ENCODE data around the gene LEF1.

LEF1 gene

GRCh38 chr4:108146819-108147218, 21.9 kb downstream of the LEF1 start:
- no peak for DNase-seq

DNA sequence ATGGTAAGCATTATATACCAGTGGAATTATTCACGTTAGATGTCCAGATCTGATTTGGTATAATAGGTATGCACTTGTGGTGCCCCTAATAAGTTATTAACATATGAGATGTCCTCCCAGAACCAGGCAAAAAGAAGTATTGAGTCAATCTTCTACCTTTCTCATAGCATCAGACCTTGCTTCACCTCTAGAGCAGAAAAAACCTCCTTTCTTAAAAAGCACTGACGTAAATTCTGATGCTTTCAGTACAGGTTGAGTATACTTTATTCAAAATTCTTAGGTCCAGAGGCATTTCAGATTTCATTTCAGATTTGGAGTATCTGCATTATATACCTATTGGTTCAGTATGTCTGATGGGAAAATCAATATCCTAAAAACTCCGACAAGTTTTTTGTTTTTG, 22.4 kb downstream of the LEF1 start:
- no peak for DNase-seq

DNA sequence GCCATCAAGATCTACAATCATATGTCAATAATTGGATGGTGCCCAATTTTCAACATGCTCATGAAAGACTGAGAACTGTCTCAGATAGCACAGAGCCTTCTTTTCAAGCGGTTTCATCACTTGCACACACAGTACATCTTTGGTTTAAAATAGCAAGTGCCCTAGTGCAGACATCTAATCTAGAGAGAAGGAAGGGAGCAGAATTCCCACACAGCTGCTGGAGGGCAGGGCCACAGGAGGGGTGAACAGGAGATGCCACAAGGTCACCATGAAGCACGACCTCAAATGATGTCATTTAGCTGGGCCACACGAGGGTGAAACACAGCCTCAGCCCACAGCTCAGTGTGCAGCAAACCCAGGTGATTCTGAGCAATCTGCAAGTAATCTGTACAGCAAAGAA, 24.3 kb downstream of the LEF1 start:
- DNase-seq: no peak

DNA sequence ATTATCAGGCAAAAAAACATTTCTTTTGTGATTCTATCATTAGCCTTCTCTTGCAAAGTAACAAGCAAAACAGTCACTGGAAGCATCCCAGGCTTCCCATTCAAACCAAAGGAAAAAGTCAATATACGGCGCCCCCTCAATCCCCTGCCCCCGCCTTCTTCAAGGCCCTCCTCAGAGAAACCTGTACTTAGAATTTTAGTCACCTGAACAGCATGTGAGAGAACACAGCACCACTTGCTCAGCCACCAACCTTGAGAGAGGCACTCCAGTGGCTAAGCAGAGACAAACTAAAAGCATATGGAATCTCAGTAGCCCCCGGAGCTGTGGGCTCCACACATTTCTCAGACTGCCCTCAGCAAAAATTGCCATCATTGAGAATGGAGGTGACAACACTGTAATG, 25.2 kb downstream of the LEF1 start:
- DNase-seq: no peak

DNA sequence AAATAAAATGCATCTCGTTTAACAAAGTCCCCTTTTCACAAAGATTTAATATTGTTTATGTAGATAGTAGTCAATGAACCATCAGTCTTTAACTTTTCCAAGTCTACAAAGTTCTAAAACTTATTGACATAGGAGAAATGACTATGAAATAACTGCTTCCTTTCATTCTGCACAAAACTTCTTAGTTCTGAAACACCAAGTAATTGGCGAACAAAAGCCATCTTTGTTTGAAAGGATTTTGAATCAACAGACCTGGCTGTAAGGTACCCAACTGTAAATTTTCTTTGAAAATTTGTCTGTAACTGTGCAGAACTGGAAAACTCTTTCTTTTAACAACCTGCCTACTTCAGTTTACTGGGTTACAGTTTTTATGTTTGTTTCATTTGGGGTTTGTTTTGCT, 25.9 kb downstream of the LEF1 start:
- DNase-seq: no peak

GRCh38 chr4:108141213-108141950, 27.4 kb downstream of the LEF1 start:
- no peak for DNase-seq

DNA sequence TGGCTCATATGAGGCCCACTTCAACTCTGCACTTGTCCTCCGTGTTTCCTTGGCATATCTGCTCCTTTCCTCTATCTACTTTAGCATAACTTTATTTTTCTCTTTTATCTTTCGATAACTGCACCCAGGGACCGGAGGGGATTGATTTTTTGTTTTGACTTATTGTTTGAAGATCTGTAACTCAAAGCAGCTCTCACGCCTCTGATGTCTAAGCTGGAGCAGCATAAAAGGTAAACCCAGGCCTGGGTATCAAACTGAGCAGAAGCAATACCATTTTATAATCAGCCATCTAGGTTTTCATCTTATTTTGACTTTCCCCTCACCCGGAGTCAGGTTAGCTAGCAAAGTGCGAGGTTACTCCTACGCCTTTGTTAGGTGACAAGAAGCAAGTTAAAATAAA, 28.4 kb downstream of the LEF1 start:
- no peak for DNase-seq

DNA sequence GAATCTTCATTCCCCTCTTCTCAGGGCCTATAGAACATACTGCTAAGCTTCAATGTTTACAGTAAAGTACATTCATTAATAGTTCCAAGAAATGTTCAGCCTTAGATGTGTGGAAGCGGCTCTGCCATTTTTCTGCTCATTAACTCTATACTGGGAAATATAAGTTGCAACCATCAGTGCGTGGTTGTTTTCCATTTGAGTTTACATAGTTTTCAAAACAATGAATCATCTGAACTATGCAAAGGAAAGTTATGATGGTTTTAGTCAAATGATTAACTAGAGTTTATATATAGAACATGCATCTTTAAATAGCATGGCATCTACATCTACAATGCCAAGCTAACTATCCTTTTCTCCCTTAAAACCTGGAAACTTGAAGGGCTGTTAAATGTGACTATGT, 29.6 kb downstream of the LEF1 start:
- DNase-seq: no peak

- no peak for DNase-seq
Measured at GRCh38 chr4:108135549-108136209, 33.1 kb downstream of the LEF1 start.

DNA sequence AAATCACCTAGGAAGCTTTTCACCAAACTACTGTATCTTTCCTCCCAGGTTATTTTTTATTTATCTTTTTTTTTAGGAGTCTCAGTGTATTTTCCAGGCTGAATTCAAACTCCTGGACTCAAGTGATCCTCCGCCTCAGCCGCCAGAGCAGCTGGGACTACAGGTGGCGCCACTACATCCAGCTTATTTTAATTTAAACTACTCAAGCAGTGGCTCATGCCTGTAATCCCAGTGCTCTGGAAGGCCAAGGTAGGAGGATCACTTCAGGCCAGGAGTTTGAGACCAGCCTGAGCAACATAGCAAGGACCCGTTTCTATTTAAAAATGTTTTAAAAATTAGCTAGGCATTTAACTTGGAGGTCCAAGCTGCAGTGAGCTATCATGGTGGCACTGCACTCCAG, 37.8 kb downstream of the LEF1 start:
- DNase-seq: no peak

DNA sequence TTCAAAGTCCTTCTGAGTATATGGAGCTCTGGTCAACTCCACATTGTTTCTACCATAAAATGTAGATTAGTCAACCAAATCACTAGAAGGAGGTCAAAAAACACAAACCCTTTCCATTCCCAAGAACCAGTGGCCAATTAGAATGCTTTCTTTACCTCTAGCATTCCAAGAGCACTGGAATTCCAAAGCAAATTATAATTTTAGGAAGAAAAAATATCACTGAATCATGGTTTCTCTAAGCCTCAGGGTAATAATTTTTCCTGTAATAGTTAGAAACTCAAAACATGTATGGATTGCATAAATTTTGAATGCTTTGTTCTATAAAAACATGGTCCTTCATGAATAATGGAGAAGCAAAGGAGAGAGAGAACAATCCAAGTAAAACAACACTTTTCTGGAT, 39.5 kb downstream of the LEF1 start:
- DNase-seq: no peak

- DNase-seq: no peak
Measured at GRCh38 chr4:108126806-108127205, 41.9 kb downstream of the LEF1 start.

DNA sequence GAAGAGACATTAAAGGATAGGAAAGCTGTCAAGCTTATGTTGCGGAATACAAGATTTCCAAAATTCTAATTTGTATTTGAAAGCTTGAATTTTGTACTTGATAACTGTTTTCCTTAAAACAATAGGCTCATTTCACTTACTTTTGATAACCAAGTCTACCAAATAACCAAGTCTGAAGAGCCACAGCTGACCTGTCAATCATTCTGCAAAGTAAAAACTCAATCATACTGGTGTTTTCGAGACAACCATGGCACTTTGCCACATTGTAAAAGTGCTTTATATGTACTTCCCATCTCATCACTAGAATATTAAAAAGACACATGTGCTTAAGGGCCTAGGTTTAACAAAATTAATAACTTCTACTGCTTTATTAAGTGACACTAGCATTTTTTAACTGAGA, 47.9 kb downstream of the LEF1 start:
- no peak for DNase-seq

GRCh38 chr4:108119199-108119800, 49.4 kb downstream of the LEF1 start:
- no peak for DNase-seq

GRCh38 chr4:108118505-108118904, 50.2 kb downstream of the LEF1 start:
- no peak for DNase-seq

DNA sequence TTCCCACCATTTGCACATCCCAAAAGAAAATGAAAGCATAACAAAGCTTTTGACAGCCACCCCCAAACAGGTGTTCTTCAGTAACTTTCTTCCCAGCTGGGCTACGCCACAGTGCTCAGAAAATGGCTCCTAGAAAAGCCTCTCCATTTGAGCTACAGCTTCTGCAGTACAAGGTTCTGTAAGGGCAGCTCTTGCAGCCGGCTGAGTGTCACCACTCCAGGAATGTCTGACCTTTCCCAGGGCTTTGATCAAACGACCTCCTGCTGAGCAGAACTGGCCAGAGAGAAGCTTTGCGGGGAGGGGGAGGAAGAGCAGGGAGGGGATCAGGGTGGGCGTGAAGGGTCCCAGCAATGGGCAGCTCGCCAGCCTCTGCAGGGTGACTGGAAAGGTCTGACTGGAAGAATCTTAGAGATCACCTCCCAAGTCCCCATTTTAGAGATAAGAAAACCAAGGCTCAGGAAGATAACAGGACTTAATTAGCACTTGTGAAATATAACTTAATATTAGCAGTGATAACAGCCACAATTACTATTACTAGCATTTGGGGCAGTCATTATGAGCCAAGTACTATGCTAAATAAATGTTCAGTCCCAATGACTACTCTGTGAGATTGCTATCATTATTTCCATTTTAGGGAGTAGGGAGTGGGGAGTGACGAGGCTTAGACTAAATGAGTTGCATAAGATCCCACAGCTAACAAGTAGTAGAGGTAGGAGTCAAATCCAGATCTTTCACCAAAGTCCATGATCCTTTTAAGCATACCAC, 51.1 kb downstream of the LEF1 start:
- no peak for DNase-seq

- DNase-seq: no peak
Measured at GRCh38 chr4:108116423-108117168, 52.1 kb downstream of the LEF1 start.

DNA sequence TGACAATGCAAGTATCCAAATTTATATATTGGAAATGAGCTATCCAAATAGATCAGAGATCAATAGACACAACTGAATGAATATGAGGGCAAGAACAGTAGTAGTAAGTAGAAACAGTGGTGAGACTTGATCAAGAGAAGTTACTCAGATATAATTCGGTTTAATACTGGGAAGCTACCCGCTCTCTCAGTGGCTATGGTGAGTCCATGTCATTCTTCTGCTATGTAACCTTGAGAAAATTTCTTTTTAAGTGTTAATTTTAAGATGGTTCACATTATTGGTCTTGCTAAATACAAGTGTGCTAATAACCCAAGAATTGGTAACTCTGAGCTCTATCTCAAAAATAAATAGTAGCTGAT, 53.6 kb downstream of the LEF1 start:
- no peak for DNase-seq

GRCh38 chr4:108114503-108114902, 54.2 kb downstream of the LEF1 start:
- no peak for DNase-seq

DNA sequence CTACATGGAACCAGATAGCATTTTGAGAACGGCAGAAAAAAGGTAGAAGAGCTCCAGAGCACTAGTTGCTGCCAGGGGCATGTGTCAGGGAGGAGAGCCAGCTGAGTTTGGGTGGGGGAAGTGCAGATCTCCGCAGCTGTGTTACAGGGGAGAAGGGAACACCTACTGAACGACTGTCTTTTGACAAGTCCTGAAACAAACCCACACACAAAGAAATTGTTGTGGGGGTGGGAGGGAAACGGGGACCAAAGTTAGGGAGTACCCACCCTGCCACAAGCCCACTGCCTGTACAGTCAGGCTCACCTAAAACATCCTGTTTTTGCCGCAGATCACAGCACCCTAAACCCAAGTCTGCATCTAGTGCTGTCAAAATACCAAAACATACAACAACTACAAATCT, 55.5 kb downstream of the LEF1 start:
- DNase-seq: peak; percentile 65

DNA sequence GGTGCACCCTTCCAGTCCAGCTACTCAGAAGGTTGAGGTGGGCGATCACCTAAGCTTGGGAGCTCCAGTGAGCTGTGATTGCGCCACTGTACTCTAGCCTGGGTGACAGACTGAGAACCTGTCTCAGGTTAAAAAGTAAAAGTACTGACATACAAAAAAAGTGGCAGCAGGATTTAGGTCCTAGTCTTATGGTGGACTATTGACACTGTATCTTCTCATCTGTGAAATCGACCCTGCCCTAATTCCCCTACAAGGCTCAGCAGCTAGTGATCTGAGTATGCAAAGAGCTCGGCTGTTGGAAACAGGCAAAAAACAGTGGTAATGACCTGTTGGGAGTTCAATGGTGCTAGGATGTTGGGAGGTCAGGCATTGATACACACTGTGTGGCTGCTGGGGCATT, 57.0 kb downstream of the LEF1 start:
- DNase-seq: no peak

GRCh38 chr4:108110450-108110849, 58.3 kb downstream of the LEF1 start:
- DNase-seq: no peak

DNA sequence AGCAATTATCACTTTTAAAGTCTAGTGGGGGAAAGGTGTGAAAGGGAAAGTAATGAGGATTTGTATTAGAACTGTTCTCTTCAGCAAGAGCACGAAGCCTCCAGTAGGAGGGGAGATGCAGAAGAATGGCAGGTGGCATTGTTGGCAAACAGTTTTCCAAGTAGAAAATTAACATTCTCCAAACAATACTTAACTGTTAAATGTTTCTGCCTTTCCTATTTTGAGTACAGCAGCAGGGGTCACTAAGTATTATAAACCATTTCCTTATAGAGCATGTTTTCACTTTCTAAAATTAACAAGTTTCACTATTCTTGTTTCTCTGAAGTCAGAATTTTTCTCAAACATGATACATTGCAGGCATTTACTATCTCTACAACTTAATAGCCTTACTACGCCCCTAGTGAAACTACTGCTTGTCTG, 58.7 kb downstream of the LEF1 start:
- DNase-seq: no peak

All from activated gamma-delta T cell treated with Interleukin-2 at 50 U/mL for 16 hours (primary cell).